H9 (cell line): ENCODE measurements around the gene TTYH1. TPM values are rescaled to one million over a fixed set of nuclear protein-coding genes. Genes with fewer than 3 reads are reported as not detected.
A peak's percentile ranks its signal among the peaks of the same experiment; 100 is the strongest.

ENCODE experiments used
- DNase-seq: peaks from one replicate; pipeline ENCODE4 v3.0.0-alpha.2; 2017
- H2AFZ ChIP-seq: one replicate; pipeline ENCODE4 v1.6.1; 2013; ENCODE audit warnings: mild to moderate bottlenecking, low read length, control low read depth, moderate library complexity
- H2AK5ac ChIP-seq: 2 replicates; pipeline ENCODE4 v1.6.1; 2013; ENCODE audit warnings: low read length, control low read depth, mixed read lengths; ENCODE audit not compliant: insufficient read length
- H2BK120ac ChIP-seq: one replicate; pipeline ENCODE4 v1.6.1; 2013; ENCODE audit warnings: low read depth, mild to moderate bottlenecking, low read length, control low read depth, inconsistent platforms; ENCODE audit not compliant: poor library complexity, severe bottlenecking
- H2BK12ac ChIP-seq: 2 replicates; pipeline ENCODE4 v1.6.1; 2013; ENCODE audit warnings: low read length, control low read depth, mixed read lengths, low read depth; ENCODE audit not compliant: insufficient read length
- H2BK15ac ChIP-seq: 2 replicates; pipeline ENCODE4 v1.6.1; 2013; ENCODE audit warnings: low read depth, low read length, control low read depth
- H2BK20ac ChIP-seq: one replicate; pipeline ENCODE4 v1.6.1; 2013; ENCODE audit warnings: low read depth, mild to moderate bottlenecking, low read length, control low read depth, inconsistent platforms; ENCODE audit not compliant: poor library complexity, severe bottlenecking
- H2BK5ac ChIP-seq: 2 replicates; pipeline ENCODE4 v1.6.1; 2013; ENCODE audit warnings: low read length, control low read depth, mixed read lengths; ENCODE audit not compliant: insufficient read length
- H3K14ac ChIP-seq: 2 replicates; pipeline ENCODE4 v1.6.1; 2013; ENCODE audit warnings: low read length, control low read depth; ENCODE audit not compliant: insufficient read depth
- H3K18ac ChIP-seq: 2 replicates; pipeline ENCODE4 v1.6.1; 2013; ENCODE audit warnings: low read depth, mild to moderate bottlenecking, mixed read lengths, low read length, control low read depth; ENCODE audit not compliant: insufficient read length
- H3K23ac ChIP-seq: 2 replicates; pipeline ENCODE4 v1.6.1; 2013; ENCODE audit warnings: low read length, control low read depth, mixed read lengths, low read depth; ENCODE audit not compliant: insufficient read length
- H3K23me2 ChIP-seq: 2 replicates; pipeline ENCODE4 v1.6.1; 2013; ENCODE audit warnings: low read depth, mild to moderate bottlenecking, mixed read lengths, low read length, control low read depth; ENCODE audit not compliant: insufficient read length, poor library complexity, severe bottlenecking
- H3K27ac ChIP-seq: 2 replicates; pipeline ENCODE4 v1.5.1; 2013; ENCODE audit warnings: low read length, control low read depth, mixed read lengths, low read depth; ENCODE audit not compliant: insufficient read length
- H3K27me3 ChIP-seq: 2 replicates; pipeline ENCODE4 v1.6.1; 2013; ENCODE audit warnings: low read length, control low read depth, inconsistent platforms; ENCODE audit not compliant: insufficient read depth
- H3K4ac ChIP-seq: 2 replicates; pipeline ENCODE4 v1.6.1; 2013; ENCODE audit warnings: low read depth, mild to moderate bottlenecking, control low read depth, inconsistent platforms, low read length, moderate library complexity
- H3K4me1 ChIP-seq: 2 replicates; pipeline ENCODE4 v1.6.1; 2013; ENCODE audit warnings: low read length, control low read depth, inconsistent platforms; ENCODE audit not compliant: insufficient read depth
- H3K4me2 ChIP-seq: 2 replicates; pipeline ENCODE4 v1.6.1; 2013; ENCODE audit warnings: low read length, control low read depth, mixed read lengths; ENCODE audit not compliant: insufficient read length, insufficient read depth
- H3K56ac ChIP-seq: 2 replicates; pipeline ENCODE4 v1.6.1; 2013; ENCODE audit warnings: low read depth, mild to moderate bottlenecking, mixed read lengths, low read length, control low read depth; ENCODE audit not compliant: insufficient read length
- H3K79me1 ChIP-seq: 2 replicates; pipeline ENCODE4 v1.6.1; 2013; ENCODE audit warnings: low read depth, mild to moderate bottlenecking, moderate library complexity, low read length, control low read depth, inconsistent platforms; ENCODE audit not compliant: insufficient read depth, poor library complexity, severe bottlenecking
- H3K79me2 ChIP-seq: 2 replicates; pipeline ENCODE4 v1.6.1; 2013; ENCODE audit warnings: low read length, control low read depth, inconsistent platforms; ENCODE audit not compliant: insufficient read depth
- H3K9ac ChIP-seq: 2 replicates; pipeline ENCODE4 v1.6.1; 2013; ENCODE audit warnings: low read length, control low read depth, mixed read lengths; ENCODE audit not compliant: insufficient read length; ENCODE audit errors: extremely low read depth
- H3K9me3 ChIP-seq: one replicate; pipeline ENCODE4 v1.6.1; 2013; ENCODE audit warnings: low read depth, low read length, inconsistent platforms; ENCODE audit not compliant: control insufficient read depth
- H3T11ph ChIP-seq: one replicate; pipeline ENCODE4 v1.6.1; 2013; ENCODE audit warnings: mild to moderate bottlenecking, low read length, control low read depth, inconsistent platforms
- H4K20me1 ChIP-seq: one replicate; pipeline ENCODE4 v1.6.1; 2013; ENCODE audit not compliant: control insufficient read depth, insufficient read length, insufficient read depth
- H4K5ac ChIP-seq: 2 replicates; pipeline ENCODE4 v1.6.1; 2013; ENCODE audit warnings: low read depth, mild to moderate bottlenecking, mixed read lengths, low read length, control low read depth; ENCODE audit not compliant: insufficient read length
- H4K8ac ChIP-seq: replicated peaks from 2 replicates; pipeline ENCODE4 v1.6.1; 2013; ENCODE audit warnings: low read length, control low read depth, mixed read lengths, low read depth; ENCODE audit not compliant: insufficient read length
- H4K91ac ChIP-seq: 2 replicates; pipeline ENCODE4 v1.6.1; 2013; ENCODE audit warnings: low read depth, mild to moderate bottlenecking, moderate library complexity, mixed read lengths, low read length, control low read depth; ENCODE audit not compliant: insufficient read length
- H3K27ac Mint-ChIP-seq, 3 experiments: 2 replicates in 2 of 3; 3 replicates in 1 of 3; pipeline ENCODE4 v1.8.0; 2020 to 2021; ENCODE audit warnings: mixed read lengths in 3 of 3, mild to moderate bottlenecking in 1 of 3, moderate library complexity in 1 of 3
- H3K27me3 Mint-ChIP-seq: 2 replicates; pipeline ENCODE4 v1.8.0; 2021; ENCODE audit warnings: low read depth, mild to moderate bottlenecking, moderate library complexity, mixed read lengths
- H3K36me3 Mint-ChIP-seq, 3 experiments: 2 replicates in 2 of 3; 3 replicates in 1 of 3; pipeline ENCODE4 v1.8.0; 2020 to 2021; ENCODE audit warnings: low read depth in 3 of 3, mixed read lengths in 3 of 3; ENCODE audit not compliant: insufficient read depth in 1 of 3
- H3K4me1 Mint-ChIP-seq, 2 experiments: 2 replicates each; pipeline ENCODE4 v1.8.0; 2020; ENCODE audit warnings: mixed read lengths in 2 of 2
- H3K4me3 Mint-ChIP-seq, 2 experiments: 2 replicates in 1 of 2; 3 replicates in 1 of 2; pipeline ENCODE4 v1.8.0; 2020 to 2021; ENCODE audit warnings: mild to moderate bottlenecking in 2 of 2, mixed read lengths in 2 of 2, moderate library complexity in 1 of 2
- H3K9me3 Mint-ChIP-seq, 2 experiments: 2 replicates in 1 of 2; 3 replicates in 1 of 2; pipeline ENCODE4 v1.8.0; 2020; ENCODE audit warnings: mild to moderate bottlenecking in 2 of 2, mixed read lengths in 2 of 2, moderate library complexity in 1 of 2
- CTCF ChIP-seq: fragments of 200-600 bp; sonication (generic); conservative IDR thresholded peaks from 3 replicates; pipeline ENCODE4 v1.8.0; 2021; ENCODE audit warnings: antibody characterized with exemption, mild to moderate bottlenecking
- WGBS: extraction: QIAGEN DNeasy Blood & Tissue Kit; methylation state at CpG from one replicate; pipeline ENCODE4 v1.1.7; 2013; ENCODE audit warnings: missing lambda C conversion rate, low lambda C conversion rate, mixed read lengths; ENCODE audit not compliant: insufficient read length; ENCODE audit errors: extremely low coverage; 5-methylcytosine and 5-hydroxymethylcytosine counted together
- total RNA-seq: library from RNA; stranded (reverse); gene quantifications from 2 replicates; pipeline ENCODE4 v1.2.1, GENCODE V29; 2021

The TTYH1 gene
- total RNA-seq, 1 experiment from 2014 or later, result 47.1 TPM

- H2AK5ac ChIP-seq, result no peak overlapping the region
- no peak overlapping the region for H4K5ac ChIP-seq
- Mint-ChIP-seq H3K36me3 (peaks cover 20 to 37% (median 36%) of the 10 kb centered on the region in 3 experiments; a peak in 6 of 7 replicates), H3K4me3 (peak overlapping the region; percentile 75 to 84), H3K4me1 (peaks cover 7% of the 10 kb centered on the region in 2 experiments; a peak in 3 of 4 replicates), H3K9me3 (peaks cover 2 to 3% of the 10 kb centered on the region in 2 experiments; a peak in 1 of 5 replicates), H3K27me3 (peaks cover 17% of the 10 kb centered on the region), H3K27ac (no peak overlapping the region)
- H3K79me1 ChIP-seq, result no peaks in the 10 kb centered on the region
- H4K91ac ChIP-seq, result no peak overlapping the region
- no peak overlapping the region for H3K4ac ChIP-seq
- no peak overlapping the region for H3K56ac ChIP-seq
- H2BK12ac ChIP-seq, result no peak overlapping the region
- no peak overlapping the region for H2AFZ ChIP-seq
- H3K27me3 ChIP-seq, result no peaks in the 10 kb centered on the region; the same call in 1 of the 2 replicates
- H3K27ac ChIP-seq, result no peak overlapping the region
- H2BK5ac ChIP-seq, result no peak overlapping the region
- peak overlapping the region; percentile 81 for H3K18ac ChIP-seq
- H2BK120ac ChIP-seq, result no peak overlapping the region
- peak overlapping the region; percentile 45 for H3K4me2 ChIP-seq
- H4K8ac ChIP-seq, result no peak overlapping the region
- H3K4me1 ChIP-seq, result no peaks in the 10 kb centered on the region
- no peaks in the 10 kb centered on the region for H3K9me3 ChIP-seq
- no peak overlapping the region for H2BK20ac ChIP-seq
- H3K9ac ChIP-seq, result peak overlapping the region; percentile 60
- peak; percentile 56 for TF ChIP-seq CTCF
- WGBS, result no CpG with 5 or more reads among the region's 91 CpGs
- peak; percentile 81 for DNase-seq
- H3T11ph ChIP-seq, result no peak overlapping the region
- no peaks in the 10 kb centered on the region for H3K79me2 ChIP-seq
- H3K23ac ChIP-seq, result no peak overlapping the region
- peaks cover 11% of the 10 kb centered on the region for H3K23me2 ChIP-seq
- no peaks in the 10 kb centered on the region for H4K20me1 ChIP-seq
- H2BK15ac ChIP-seq, result no peak overlapping the region
- peak overlapping the region; percentile 92 for H3K14ac ChIP-seq
These were observed 47.6 kb downstream of the TTYH1 start for GRCh38 chr19:54462655-54463530.
